ENCODE measurements around the gene TFE3. TPM values are rescaled to one million over a fixed set of nuclear protein-coding genes. Genes with fewer than 3 reads are reported as not detected.

Gene TFE3
- total RNA-seq, 1 experiment from 2014 or later = 4.4 TPM

GRCh38 chrX:49054073-49054762 is 11.1 kb upstream of the TFE3 start:
- Histone ChIP-seq H3K4me3 (ENCODE audit: low read length) (no peak overlapping the region), H3K9ac (ENCODE audit: low read length) (no peak overlapping the region), H2AFZ (ENCODE audit: low read length) (no peak overlapping the region)

GRCh38 chrX:49053223-49054072 is 10.3 kb upstream of the TFE3 start:
- DNase-seq = no peak
- Histone ChIP-seq H3K4me3 (ENCODE audit: low read length) (no peak overlapping the region), H3K27ac (ENCODE audit: low read length) (no peak overlapping the region), H3K9me2 (replicated peaks; ENCODE audit: insufficient read depth, low read length) (no peaks in the 10 kb centered on the region), H3K9ac (ENCODE audit: low read length) (no peak overlapping the region), H3K27me3 (ENCODE audit: low read length) (no peaks in the 10 kb centered on the region), H3K4me1 (ENCODE audit: low read length) (no peaks in the 10 kb centered on the region), H4K20me1 (ENCODE audit: insufficient read depth, low read depth, low read length) (no peaks in the 10 kb centered on the region), H3K4me2 (ENCODE audit: low read depth, low read length, poor library complexity, severe bottlenecking) (no peak overlapping the region), H2AFZ (ENCODE audit: low read length) (no peak overlapping the region), H3K79me2 (ENCODE audit: low read length) (no peaks in the 10 kb centered on the region), H3K36me3 (ENCODE audit: insufficient read depth, low read length) (no peaks in the 10 kb centered on the region), H3K9me3 (ENCODE audit: low read length) (no peaks in the 10 kb centered on the region)

More at GRCh38 chrX:49054073-49054762, 11.1 kb upstream of the TFE3 start:
- H3K27me3 ChIP-seq (ENCODE audit: low read length) = no peaks in the 10 kb centered on the region
- no peak overlapping the region for H3K4me2 ChIP-seq (ENCODE audit: low read depth, low read length, poor library complexity, severe bottlenecking)
- no peaks in the 10 kb centered on the region for H3K9me3 ChIP-seq (ENCODE audit: low read length)
- H3K36me3 ChIP-seq (ENCODE audit: insufficient read depth, low read length) = no peaks in the 10 kb centered on the region
- no peaks in the 10 kb centered on the region for H3K79me2 ChIP-seq (ENCODE audit: low read length)
- H3K9me2 ChIP-seq (replicated peaks; ENCODE audit: insufficient read depth, low read length) = no peaks in the 10 kb centered on the region
- DNase-seq = no peak
- H3K27ac ChIP-seq (ENCODE audit: low read length) = no peak overlapping the region
- H3K4me1 ChIP-seq (ENCODE audit: low read length) = no peaks in the 10 kb centered on the region
- no peaks in the 10 kb centered on the region for H4K20me1 ChIP-seq (ENCODE audit: insufficient read depth, low read depth, low read length)

GRCh38 chrX:49043987-49044281 is 777 bp upstream of the TFE3 start:
- Histone ChIP-seq H3K27me3 (ENCODE audit: low read length) (no peaks in the 10 kb centered on the region), H3K9ac (ENCODE audit: low read length) (peak overlapping the region; percentile 70), H3K9me3 (ENCODE audit: low read length) (no peaks in the 10 kb centered on the region), H3K79me2 (ENCODE audit: low read length) (peaks cover 16% of the 10 kb centered on the region), H4K20me1 (ENCODE audit: insufficient read depth, low read depth, low read length) (no peaks in the 10 kb centered on the region), H2AFZ (ENCODE audit: low read length) (0 out of 2 replicates have a peak overlapping the region, but pooled peaks have one; percentile 74), H3K9me2 (replicated peaks; ENCODE audit: insufficient read depth, low read length) (no peaks in the 10 kb centered on the region), H3K4me2 (ENCODE audit: low read depth, low read length, poor library complexity, severe bottlenecking) (peak overlapping the region; percentile 68), H3K4me1 (ENCODE audit: low read length) (peaks cover 18% of the 10 kb centered on the region), H3K27ac (ENCODE audit: low read length) (no peak overlapping the region), H3K4me3 (ENCODE audit: low read length) (peak overlapping the region; percentile 55; the same call in 1 of the 2 replicates), H3K36me3 (ENCODE audit: insufficient read depth, low read length) (no peaks in the 10 kb centered on the region)
- DNase-seq = no peak

GRCh38 chrX:49042581-49043219 is 457 bp downstream of the TFE3 start:
- peak overlapping the region; percentile 82 for H3K4me3 ChIP-seq (ENCODE audit: low read length)
- no peaks in the 10 kb centered on the region for H3K36me3 ChIP-seq (ENCODE audit: insufficient read depth, low read length)
- H2AFZ ChIP-seq (ENCODE audit: low read length) = no peak overlapping the region
- no peaks in the 10 kb centered on the region for H3K9me2 ChIP-seq (replicated peaks; ENCODE audit: insufficient read depth, low read length)
- H3K27me3 ChIP-seq (ENCODE audit: low read length) = no peaks in the 10 kb centered on the region
- no peaks in the 10 kb centered on the region for H4K20me1 ChIP-seq (ENCODE audit: insufficient read depth, low read depth, low read length)
- peak overlapping the region; percentile 45; the same call in 1 of the 2 replicates for H3K27ac ChIP-seq (ENCODE audit: low read length)
- peak; percentile 50 for DNase-seq
- peaks cover 16% of the 10 kb centered on the region for H3K79me2 ChIP-seq (ENCODE audit: low read length)
- peak overlapping the region; percentile 80 for H3K4me2 ChIP-seq (ENCODE audit: low read depth, low read length, poor library complexity, severe bottlenecking)
- peaks cover 18% of the 10 kb centered on the region for H3K4me1 ChIP-seq (ENCODE audit: low read length)
- H3K9me3 ChIP-seq (ENCODE audit: low read length) = no peaks in the 10 kb centered on the region
- H3K9ac ChIP-seq (ENCODE audit: low read length) = peak overlapping the region; percentile 84

- H3K27me3 ChIP-seq (ENCODE audit: low read length) = no peaks in the 10 kb centered on the region
- H3K4me1 ChIP-seq (ENCODE audit: low read length) = peaks cover 18% of the 10 kb centered on the region
- H3K9ac ChIP-seq (ENCODE audit: low read length) = peak overlapping the region; percentile 84
- peaks cover 16% of the 10 kb centered on the region for H3K79me2 ChIP-seq (ENCODE audit: low read length)
- H2AFZ ChIP-seq (ENCODE audit: low read length) = no peak overlapping the region
- no peaks in the 10 kb centered on the region for H3K36me3 ChIP-seq (ENCODE audit: insufficient read depth, low read length)
- no peaks in the 10 kb centered on the region for H4K20me1 ChIP-seq (ENCODE audit: insufficient read depth, low read depth, low read length)
- no peaks in the 10 kb centered on the region for H3K9me3 ChIP-seq (ENCODE audit: low read length)
- H3K4me3 ChIP-seq (ENCODE audit: low read length) = peak overlapping the region; percentile 82
- peak overlapping the region; percentile 80 for H3K4me2 ChIP-seq (ENCODE audit: low read depth, low read length, poor library complexity, severe bottlenecking)
- peak; percentile 43 for DNase-seq
- H3K27ac ChIP-seq (ENCODE audit: low read length) = peak overlapping the region; percentile 19; the same call in 1 of the 2 replicates
- no peaks in the 10 kb centered on the region for H3K9me2 ChIP-seq (replicated peaks; ENCODE audit: insufficient read depth, low read length)
These were observed 1.2 kb downstream of the TFE3 start for GRCh38 chrX:49041744-49042580.

- Histone ChIP-seq H3K4me1 (ENCODE audit: low read length) (peaks cover 18% of the 10 kb centered on the region), H4K20me1 (ENCODE audit: insufficient read depth, low read depth, low read length) (no peaks in the 10 kb centered on the region), H3K9ac (ENCODE audit: low read length) (no peak overlapping the region), H3K9me2 (replicated peaks; ENCODE audit: insufficient read depth, low read length) (no peaks in the 10 kb centered on the region), H3K4me3 (ENCODE audit: low read length) (no peak overlapping the region), H3K9me3 (ENCODE audit: low read length) (no peaks in the 10 kb centered on the region), H3K27me3 (ENCODE audit: low read length) (no peaks in the 10 kb centered on the region), H3K4me2 (ENCODE audit: low read depth, low read length, poor library complexity, severe bottlenecking) (no peak overlapping the region), H3K27ac (ENCODE audit: low read length) (no peak overlapping the region), H3K36me3 (ENCODE audit: insufficient read depth, low read length) (no peaks in the 10 kb centered on the region), H2AFZ (ENCODE audit: low read length) (no peak overlapping the region), H3K79me2 (ENCODE audit: low read length) (peaks cover 16% of the 10 kb centered on the region)
- DNase-seq = no peak
These were observed 2.7 kb downstream of the TFE3 start for GRCh38 chrX:49040376-49040955.

- no peak overlapping the region for H3K4me2 ChIP-seq (ENCODE audit: low read depth, low read length, poor library complexity, severe bottlenecking)
- H3K9ac ChIP-seq (ENCODE audit: low read length) = no peak overlapping the region
- no peaks in the 10 kb centered on the region for H3K9me2 ChIP-seq (replicated peaks; ENCODE audit: insufficient read depth, low read length)
- no peak overlapping the region for H2AFZ ChIP-seq (ENCODE audit: low read length)
- H3K27me3 ChIP-seq (ENCODE audit: low read length) = no peaks in the 10 kb centered on the region
- no peaks in the 10 kb centered on the region for H3K36me3 ChIP-seq (ENCODE audit: insufficient read depth, low read length)
- H3K4me3 ChIP-seq (ENCODE audit: low read length) = no peak overlapping the region
- DNase-seq = no peak
- peaks cover 16% of the 10 kb centered on the region for H3K79me2 ChIP-seq (ENCODE audit: low read length)
- H3K9me3 ChIP-seq (ENCODE audit: low read length) = no peaks in the 10 kb centered on the region
- H3K27ac ChIP-seq (ENCODE audit: low read length) = no peak overlapping the region
- H4K20me1 ChIP-seq (ENCODE audit: insufficient read depth, low read depth, low read length) = no peaks in the 10 kb centered on the region
- peaks cover 18% of the 10 kb centered on the region for H3K4me1 ChIP-seq (ENCODE audit: low read length)
These were observed 3.4 kb downstream of the TFE3 start for GRCh38 chrX:49039598-49040375.

Data from Karpas-422 (cell line).